ENCODE results near the gene MTURN. TPM values are rescaled to one million over a fixed set of nuclear protein-coding genes. Genes with fewer than 3 reads are reported as not detected.
"Not testable (repeated sequence)": the region's sequence is repeated elsewhere in the genome, so short reads cannot be mapped to it uniquely, and the experiment has no call there.

Gene MTURN
- total RNA-seq: 100 to 1,000 TPM in 1 of 8 experiments, 10 to 100 TPM in 7; 18.1 to 121 (median 40.8) TPM

DNA sequence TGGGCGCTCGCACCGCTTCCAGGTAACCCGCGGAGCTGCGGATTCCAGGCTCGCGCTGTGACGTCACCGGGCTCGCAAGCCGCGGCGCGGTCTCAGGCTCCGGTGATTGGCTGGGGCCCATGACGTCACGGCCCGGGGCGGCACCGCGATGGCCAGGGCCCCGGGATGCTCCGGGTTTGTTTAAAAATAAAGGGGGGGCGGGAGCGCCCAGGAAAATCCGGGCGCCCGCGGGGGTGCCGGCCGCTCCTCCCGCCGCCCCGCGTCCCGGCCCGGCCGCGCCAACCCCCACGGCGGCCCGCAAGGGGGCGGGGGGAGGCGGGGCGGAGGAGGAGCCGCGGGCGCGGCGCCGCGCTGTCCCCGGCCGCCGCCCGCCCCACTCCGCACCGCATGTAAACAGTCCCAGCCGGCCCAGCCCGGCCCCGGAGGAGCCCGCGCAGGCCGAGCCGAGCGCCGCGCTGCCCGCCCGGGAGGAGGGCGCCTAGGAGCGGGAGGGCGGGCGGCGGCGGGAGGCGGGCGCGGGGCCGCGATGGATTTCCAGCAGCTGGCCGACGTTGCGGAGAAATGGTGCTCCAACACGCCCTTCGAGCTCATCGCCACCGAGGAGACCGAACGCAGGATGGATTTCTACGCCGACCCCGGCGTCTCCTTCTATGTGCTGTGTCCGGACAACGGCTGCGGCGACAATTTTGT is at the start of gene MTURN:
TSS of gene MTURN (plus strand) at position 376 of the 690 bp plus-strand sequence. CDS start at position 527, 151 bp downstream.
- Histone ChIP-seq H3K4me1 (replicated peaks in 1 of 2) (peaks cover 3 to 4% of the 10 kb centered on the region in 2 donors), H3K27ac (peak within 1 kb of the TSS; percentile 78 to 85), H3K4me3 (peak within 1 kb of the TSS; percentile 58 to 78 (median 72))
- peak; percentile 77 to 89 (median 88) for ATAC-seq (replicated peaks in 6 of 8)
- in situ Hi-C loops (cut with MboI; ENCODE audit: low pct_unique_long_range_greater_than_20kb in 2 of 9, low sequenced_read_pairs in 9 of 9, unreplicated experiment in 9 of 9): no loop called here
- WGBS, 10 experiments: 0 to 1% (median 0%) methylated on average over 1 to 10 of the region's 99 CpGs; no CpG with 5 or more reads in 7 of the 10 experiments

DNA sequence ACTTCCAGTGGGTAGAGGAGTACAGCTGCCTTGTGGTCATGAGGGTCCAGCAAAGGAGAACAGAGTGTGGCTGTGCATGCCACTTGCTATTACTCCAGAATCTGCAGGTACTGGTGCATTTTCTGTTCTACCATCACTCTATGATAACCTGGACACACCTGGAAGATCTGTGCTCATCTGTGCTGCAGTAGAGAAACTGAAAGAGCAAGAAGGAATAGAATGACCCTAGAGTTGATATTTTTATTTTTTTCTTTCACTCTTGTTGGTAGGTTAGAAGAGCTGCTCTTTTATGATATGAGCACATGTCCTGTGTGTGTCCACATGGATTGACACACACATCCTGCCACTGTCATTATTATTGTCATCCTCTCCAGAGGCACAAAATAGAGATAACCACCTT is 48.3 kb upstream of the MTURN start:
- no peaks in the 10 kb centered on the region for H3K4me1 ChIP-seq (replicated peaks in 1 of 2)
- ATAC-seq (replicated peaks in 6 of 8): no peak
- H3K4me3 ChIP-seq: no peak overlapping the region
- in situ Hi-C loops (cut with MboI; ENCODE audit: low pct_unique_long_range_greater_than_20kb in 2 of 9, low sequenced_read_pairs in 9 of 9, unreplicated experiment in 9 of 9): no loop called here
- H3K27ac ChIP-seq: no peak overlapping the region

DNA sequence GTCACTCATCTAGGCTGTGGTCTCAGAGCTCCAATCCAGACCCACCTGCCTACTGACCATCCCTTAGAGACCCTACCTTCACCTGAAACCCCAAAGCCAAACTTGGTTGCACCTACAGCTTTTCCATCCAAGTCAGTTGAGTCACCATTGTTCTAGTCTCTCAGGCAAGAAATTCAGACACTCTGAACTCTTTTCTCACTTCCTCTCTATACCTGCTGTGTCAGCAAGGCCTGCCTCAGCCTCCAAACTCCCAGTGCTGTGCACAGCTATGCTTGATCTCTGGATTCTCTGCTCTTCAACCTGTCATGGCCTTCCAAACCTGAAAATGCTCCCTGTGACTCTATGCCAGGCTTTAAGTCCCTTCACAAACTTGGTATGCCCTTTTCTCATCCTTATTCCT is 47.4 kb upstream of the MTURN start:
- H3K4me3 ChIP-seq: no peak overlapping the region

DNA sequence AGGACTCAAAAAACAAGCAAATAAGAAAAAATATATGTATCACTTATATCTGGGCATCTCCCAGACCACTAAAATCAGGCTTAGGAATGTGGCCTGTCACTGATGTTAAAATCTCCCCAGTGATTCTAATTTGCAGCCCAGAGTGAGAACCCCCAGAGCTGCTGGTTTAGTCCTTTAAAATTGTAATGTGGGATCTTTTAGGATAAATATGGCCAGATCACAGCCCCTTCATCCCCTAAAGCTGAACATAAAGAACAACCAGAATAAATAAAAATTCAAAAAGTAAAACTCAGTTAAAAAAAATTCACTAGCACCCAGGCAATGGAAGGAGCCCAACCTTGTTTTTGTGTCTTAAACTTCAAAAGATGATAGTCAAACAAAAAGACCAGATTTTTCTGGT is 46.4 kb upstream of the MTURN start:
- in situ Hi-C loops (cut with MboI; ENCODE audit: low pct_unique_long_range_greater_than_20kb in 2 of 9, low sequenced_read_pairs in 9 of 9, unreplicated experiment in 9 of 9): no loop called here
- ATAC-seq (replicated peaks in 6 of 8): no peak
- Histone ChIP-seq H3K4me3 (no peak overlapping the region), H3K27ac (no peak overlapping the region), H3K4me1 (replicated peaks in 1 of 2) (no peaks in the 10 kb centered on the region)

More for the DNA sequence above, 47.4 kb upstream of the MTURN start:
- in situ Hi-C loops (cut with MboI; ENCODE audit: low pct_unique_long_range_greater_than_20kb in 2 of 9, low sequenced_read_pairs in 9 of 9, unreplicated experiment in 9 of 9): no loop called here
- Histone ChIP-seq H3K4me1 (replicated peaks in 1 of 2) (no peaks in the 10 kb centered on the region), H3K27ac (no peak overlapping the region)
- ATAC-seq (replicated peaks in 6 of 8): no peak

DNA sequence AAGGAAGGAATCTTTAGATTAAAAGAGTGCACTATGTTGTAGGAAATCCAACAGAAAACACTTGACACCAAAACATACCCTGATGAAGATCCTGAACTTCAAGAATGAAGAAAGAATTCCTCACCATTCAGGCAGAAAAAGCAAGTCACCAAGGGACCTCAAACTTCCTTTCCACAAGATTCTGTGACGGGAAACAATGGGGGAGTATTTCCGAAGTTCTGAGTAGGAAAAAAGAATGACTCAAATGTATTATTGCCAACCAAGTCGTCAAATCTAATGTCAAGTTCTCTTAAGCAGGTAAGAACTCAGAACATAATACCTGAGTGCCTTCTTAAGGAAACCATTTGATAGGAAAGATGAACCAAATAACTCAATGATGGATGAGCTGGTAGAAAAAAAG is 44.7 kb upstream of the MTURN start:
- Histone ChIP-seq H3K27ac (no peak overlapping the region), H3K4me1 (replicated peaks in 1 of 2) (no peaks in the 10 kb centered on the region), H3K4me3 (no peak overlapping the region)
- ATAC-seq (replicated peaks in 6 of 8): no peak
- in situ Hi-C loops (cut with MboI; ENCODE audit: low pct_unique_long_range_greater_than_20kb in 2 of 9, low sequenced_read_pairs in 9 of 9, unreplicated experiment in 9 of 9): no loop called here
- WGBS, 10 experiments: 67 to 100% (median 91%) methylated on average over 1 to 3 of the region's 3 CpGs

DNA sequence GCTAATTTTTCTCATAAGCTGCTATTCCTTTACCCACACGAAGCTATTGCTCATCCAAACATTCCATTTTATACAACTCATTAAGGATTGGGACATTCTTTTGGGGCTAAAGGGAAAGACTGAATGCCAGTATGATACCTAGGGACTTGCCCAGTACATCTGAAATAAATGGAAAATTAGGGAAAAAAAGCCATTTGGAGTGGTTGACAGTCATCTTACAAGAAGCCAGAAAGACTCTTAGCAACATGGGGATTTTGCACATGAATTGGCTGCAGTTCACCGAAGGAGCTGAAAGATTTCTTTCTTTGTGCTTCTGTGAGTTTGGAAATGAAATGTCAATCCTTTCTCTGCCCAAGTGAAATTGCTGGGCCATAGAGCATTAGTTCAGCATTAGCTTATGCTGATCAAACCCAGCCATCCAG is 43.3 kb upstream of the MTURN start:
- in situ Hi-C loops (cut with MboI; ENCODE audit: low pct_unique_long_range_greater_than_20kb in 2 of 9, low sequenced_read_pairs in 9 of 9, unreplicated experiment in 9 of 9): no loop called here
- WGBS, 10 experiments: 0 to 86% (median 49%) methylated on average over 1 to 2 of the region's 2 CpGs
- no peak overlapping the region for H3K4me3 ChIP-seq
- no peaks in the 10 kb centered on the region for H3K4me1 ChIP-seq (replicated peaks in 1 of 2)
- no peak overlapping the region for H3K27ac ChIP-seq
- no peak for ATAC-seq (replicated peaks in 6 of 8)

DNA sequence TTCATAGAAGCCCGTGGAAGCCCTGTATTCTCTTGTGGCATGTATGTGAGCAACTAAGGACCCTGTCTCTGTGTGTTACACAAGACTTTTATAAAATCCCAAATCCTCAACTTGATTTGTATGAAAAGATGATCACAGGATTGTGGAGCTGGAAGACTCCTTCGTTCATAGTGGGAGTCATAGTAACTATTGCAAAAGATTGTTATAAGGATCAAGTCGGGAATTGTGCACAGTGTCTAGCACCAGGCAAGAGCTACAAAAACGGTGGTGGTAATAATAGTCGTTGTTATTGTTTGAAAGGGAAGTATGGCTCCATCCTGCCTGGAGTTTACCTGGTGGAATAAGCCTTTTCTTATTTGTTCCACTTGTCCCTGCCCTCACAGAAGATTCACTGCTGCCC is 42.8 kb upstream of the MTURN start:
- in situ Hi-C loops (cut with MboI; ENCODE audit: low pct_unique_long_range_greater_than_20kb in 2 of 9, low sequenced_read_pairs in 9 of 9, unreplicated experiment in 9 of 9): no loop called here

DNA sequence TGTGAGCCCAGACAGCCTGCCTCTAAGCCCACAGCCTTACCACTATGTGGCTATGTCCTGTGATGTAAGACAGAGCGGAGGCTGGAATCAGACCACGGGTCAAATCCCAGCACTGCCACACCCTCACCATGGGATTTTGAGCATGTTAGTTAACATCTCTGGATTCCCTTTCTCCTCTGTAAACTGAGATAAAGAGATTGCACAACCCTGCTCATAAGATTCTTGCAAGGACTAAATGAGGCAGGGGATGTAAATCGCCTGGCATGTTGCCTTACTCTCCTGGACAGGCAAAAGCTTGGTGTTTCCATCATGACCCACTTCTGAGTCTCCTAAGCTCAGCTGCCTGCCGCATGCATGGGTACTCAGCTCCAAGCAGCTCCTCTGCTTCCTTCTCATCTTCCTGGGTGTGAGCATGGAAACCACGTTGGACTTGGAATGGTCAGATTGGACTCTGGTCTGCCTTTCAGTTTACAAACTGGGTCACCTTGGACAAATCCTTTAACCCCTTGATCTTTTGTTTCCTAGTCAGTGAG is 41.3 kb upstream of the MTURN start:
- in situ Hi-C loops (cut with MboI; ENCODE audit: low pct_unique_long_range_greater_than_20kb in 2 of 9, low sequenced_read_pairs in 9 of 9, unreplicated experiment in 9 of 9): no loop called here
- no peaks in the 10 kb centered on the region for H3K4me1 ChIP-seq (replicated peaks in 1 of 2)
- peak in 3 of 8 experiments; percentile 86 to 96 (median 90) for ATAC-seq (replicated peaks in 6 of 8)
- no peak overlapping the region for H3K27ac ChIP-seq
- 36 to 100% (median 67%) methylated on average over 1 to 4 of the region's 5 CpGs; no CpG with 5 or more reads in 6 of the 10 experiments for WGBS, 10 experiments
- no peak overlapping the region for H3K4me3 ChIP-seq

More for the DNA sequence above, 42.8 kb upstream of the MTURN start:
- no peak for ATAC-seq (replicated peaks in 6 of 8)
- 0 to 100% (median 88%) methylated on average over 1 to 5 of the region's 5 CpGs for WGBS, 10 experiments
- Histone ChIP-seq H3K27ac (no peak overlapping the region), H3K4me1 (replicated peaks in 1 of 2) (no peaks in the 10 kb centered on the region), H3K4me3 (no peak overlapping the region)

DNA sequence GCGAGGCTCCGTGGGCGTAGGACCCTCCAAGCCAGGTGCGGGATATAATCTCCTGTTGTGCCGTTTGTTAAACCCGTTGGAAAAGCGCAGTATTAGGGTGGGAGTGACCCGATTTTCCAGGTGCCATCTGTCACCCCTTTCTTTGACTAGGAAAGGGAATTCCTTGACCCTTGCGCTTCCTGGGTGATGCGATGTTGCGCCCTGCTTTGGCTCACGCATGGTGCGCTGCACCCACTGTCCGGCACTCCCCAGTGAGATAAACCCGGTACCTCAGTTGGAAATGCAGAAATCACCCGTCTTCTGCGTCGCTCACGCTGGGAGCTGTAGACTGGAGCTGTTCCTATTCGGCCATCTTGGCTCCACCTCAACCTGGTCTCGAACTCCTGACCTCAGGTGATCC is 36.2 kb upstream of the MTURN start:
- ATAC-seq (replicated peaks in 6 of 8); H3K4me3 ChIP-seq; H3K4me1 ChIP-seq (replicated peaks in 1 of 2); H3K27ac ChIP-seq; in situ Hi-C loops (cut with MboI; ENCODE audit: low pct_unique_long_range_greater_than_20kb in 2 of 9, low sequenced_read_pairs in 9 of 9, unreplicated experiment in 9 of 9): not testable (repeated sequence)
- WGBS, 10 experiments: 91 to 100% (median 100%) methylated on average over 1 to 9 of the region's 21 CpGs; no CpG with 5 or more reads in 7 of the 10 experiments

DNA sequence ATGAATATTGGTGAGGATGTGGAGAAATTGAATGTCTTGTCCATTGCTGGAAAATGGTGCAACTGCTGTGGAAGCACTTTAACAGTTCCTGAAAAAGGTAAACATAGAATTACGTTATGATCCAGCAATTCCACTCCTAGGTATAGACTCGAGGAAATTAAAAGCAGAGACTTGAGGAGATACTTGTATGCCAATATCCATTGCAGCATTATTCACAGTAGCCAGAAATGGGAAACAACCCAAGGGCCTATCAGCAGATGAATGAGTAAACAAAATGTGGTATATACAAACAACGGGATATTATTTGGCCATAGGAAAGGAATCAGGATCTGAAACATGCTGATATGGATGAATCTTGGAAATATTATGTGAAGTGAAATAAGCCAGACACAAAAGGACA is 32.5 kb upstream of the MTURN start:
- Histone ChIP-seq H3K27ac (no peak overlapping the region), H3K4me1 (replicated peaks in 1 of 2) (no peaks in the 10 kb centered on the region), H3K4me3 (no peak overlapping the region)
- ATAC-seq (replicated peaks in 6 of 8): no peak
- in situ Hi-C loops (cut with MboI; ENCODE audit: low pct_unique_long_range_greater_than_20kb in 2 of 9, low sequenced_read_pairs in 9 of 9, unreplicated experiment in 9 of 9): no loop called here
- 61 to 100% (median 88%) methylated on average over 1 to 3 of the region's 3 CpGs for WGBS, 10 experiments

DNA sequence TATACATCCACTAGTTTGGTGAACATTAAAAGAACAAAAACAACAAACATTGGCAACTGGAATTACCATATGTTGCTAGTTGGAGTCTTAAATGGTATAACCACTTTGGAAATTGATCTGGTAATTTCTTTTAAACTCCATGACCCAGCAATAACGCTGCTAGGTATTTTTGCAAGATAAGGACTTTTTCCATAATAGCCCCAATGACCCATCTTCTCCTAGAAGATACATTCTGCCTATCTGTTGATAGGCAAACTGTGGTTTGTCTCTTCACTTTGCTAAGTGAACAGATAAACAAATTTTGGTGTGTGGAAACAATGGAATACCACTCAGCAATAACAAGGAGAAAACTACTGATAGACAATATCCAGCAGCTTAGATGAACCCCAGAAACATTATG is 30.6 kb upstream of the MTURN start:
- in situ Hi-C loops (cut with MboI; ENCODE audit: low pct_unique_long_range_greater_than_20kb in 2 of 9, low sequenced_read_pairs in 9 of 9, unreplicated experiment in 9 of 9): no loop called here
- WGBS, 10 experiments: 71 to 100% (median 89%) methylated on average over 1 of the region's 1 CpG; no CpG with 5 or more reads in 2 of the 10 experiments
- Histone ChIP-seq H3K4me1 (replicated peaks in 1 of 2) (no peaks in the 10 kb centered on the region), H3K27ac (no peak overlapping the region), H3K4me3 (no peak overlapping the region)
- ATAC-seq (replicated peaks in 6 of 8): no peak

DNA sequence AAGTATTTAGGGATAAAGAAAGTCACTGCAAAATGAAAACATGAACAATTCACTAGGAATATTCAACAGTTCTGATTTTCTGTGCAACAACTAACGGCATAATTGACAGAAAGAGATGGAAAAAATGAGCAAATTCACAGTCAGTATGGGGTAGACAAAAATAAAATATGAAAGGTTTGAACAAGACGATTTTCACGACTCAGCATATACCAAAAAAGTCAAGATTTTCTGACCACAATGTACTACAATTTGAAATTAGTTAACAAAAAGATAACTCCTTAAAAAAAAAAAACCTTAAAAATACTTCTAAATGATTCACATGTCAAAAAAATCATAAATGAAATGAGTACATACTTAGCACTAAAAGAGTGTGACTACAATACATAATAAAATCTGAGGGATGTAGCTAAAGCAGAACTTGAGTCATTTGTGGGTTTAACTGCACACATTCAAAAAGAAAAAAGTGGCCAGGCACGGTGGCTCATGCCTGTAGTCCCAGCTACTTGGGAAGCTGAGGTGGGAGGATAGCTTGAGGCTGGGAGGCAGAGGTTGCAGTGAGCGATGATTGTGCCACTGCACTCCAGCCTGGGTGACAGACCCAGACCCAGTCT is 22.6 kb upstream of the MTURN start:
- 70 to 96% (median 89%) methylated on average over 3 to 5 of the region's 5 CpGs for WGBS, 10 experiments
- in situ Hi-C loops (cut with MboI; ENCODE audit: low pct_unique_long_range_greater_than_20kb in 2 of 9, low sequenced_read_pairs in 9 of 9, unreplicated experiment in 9 of 9): no loop called here
- H3K27ac ChIP-seq: no peak overlapping the region
- ATAC-seq (replicated peaks in 6 of 8): no peak
- H3K4me3 ChIP-seq: no peak overlapping the region
- no peaks in the 10 kb centered on the region for H3K4me1 ChIP-seq (replicated peaks in 1 of 2)

DNA sequence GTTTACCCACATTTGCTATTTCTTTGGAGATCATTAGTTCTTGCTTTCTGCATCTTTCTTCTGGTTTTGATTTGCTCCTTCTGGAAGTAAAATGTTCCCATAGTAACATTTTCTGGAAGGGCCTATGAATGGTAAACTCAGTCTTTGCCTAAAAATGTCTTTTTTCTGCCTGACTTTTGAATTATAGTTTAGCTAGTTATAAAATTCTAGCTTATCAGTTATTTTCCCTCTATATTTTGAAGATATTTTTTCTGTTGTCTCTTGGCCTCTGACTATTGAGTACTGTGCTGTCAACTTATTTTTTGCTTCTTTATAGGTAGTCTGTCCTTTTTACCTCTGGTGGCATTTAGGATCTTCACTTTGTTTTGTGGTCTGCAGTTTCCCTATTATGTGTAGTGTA is 21.6 kb upstream of the MTURN start:
- in situ Hi-C loops (cut with MboI; ENCODE audit: low pct_unique_long_range_greater_than_20kb in 2 of 9, low sequenced_read_pairs in 9 of 9, unreplicated experiment in 9 of 9): no loop called here
- Histone ChIP-seq H3K27ac (no peak overlapping the region), H3K4me3 (no peak overlapping the region), H3K4me1 (replicated peaks in 1 of 2) (no peaks in the 10 kb centered on the region)
- ATAC-seq (replicated peaks in 6 of 8): no peak

Measured in motor neuron (in vitro differentiated cells).